Prostate gland (tissue), 2 donors: ENCODE data around the gene EHBP1.

Source experiments
- POLR2A ChIP-seq: fragments of 450-650 bp; IDR thresholded peaks from one replicate; pipeline ENCODE4 v1.6.1; 2016; ENCODE audit warnings: antibody characterized with exemption, mild to moderate bottlenecking
- POLR2AphosphoS5 ChIP-seq: sonication (generic); formaldehyde crosslinking; IDR thresholded peaks from one replicate; pipeline ENCODE4 v1.6.1; 2017; ENCODE audit warnings: antibody characterized with exemption
- TF ChIP-seq, protein P1 (sequence below), 4 experiments: fragments of 200-600 bp in 2 of 4; fragments of 450-650 bp in 2 of 4; sonication (generic) in 2 of 4; IDR thresholded peaks; 1 replicate in 3 of 4; 2 replicates in 1 of 4; pipeline ENCODE4 v1.5.1; 2016 to 2019; ENCODE audit warnings: antibody characterized with exemption in 4 of 4, mild to moderate bottlenecking in 2 of 4, moderate library complexity in 2 of 4

DNA sequence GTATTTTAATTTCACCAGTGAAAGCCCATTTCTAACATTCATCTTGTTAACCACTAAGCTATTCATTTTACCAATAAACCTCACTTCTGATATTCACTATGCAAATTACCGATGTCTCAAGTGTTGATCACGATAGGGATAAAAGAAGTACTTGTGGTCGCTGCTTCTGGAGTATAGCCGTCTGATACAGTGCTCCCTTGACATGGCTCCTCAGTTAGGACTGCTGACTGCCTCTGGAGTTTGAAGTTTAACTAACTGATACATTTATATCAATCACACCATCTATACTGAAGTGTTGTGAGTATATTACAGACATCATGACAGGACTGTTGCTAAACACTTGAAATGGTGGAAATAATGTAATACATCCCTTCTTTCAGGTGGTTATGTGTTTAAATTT is 95.6 kb downstream of the EHBP1 start:
- TF ChIP-seq, protein P1, sequence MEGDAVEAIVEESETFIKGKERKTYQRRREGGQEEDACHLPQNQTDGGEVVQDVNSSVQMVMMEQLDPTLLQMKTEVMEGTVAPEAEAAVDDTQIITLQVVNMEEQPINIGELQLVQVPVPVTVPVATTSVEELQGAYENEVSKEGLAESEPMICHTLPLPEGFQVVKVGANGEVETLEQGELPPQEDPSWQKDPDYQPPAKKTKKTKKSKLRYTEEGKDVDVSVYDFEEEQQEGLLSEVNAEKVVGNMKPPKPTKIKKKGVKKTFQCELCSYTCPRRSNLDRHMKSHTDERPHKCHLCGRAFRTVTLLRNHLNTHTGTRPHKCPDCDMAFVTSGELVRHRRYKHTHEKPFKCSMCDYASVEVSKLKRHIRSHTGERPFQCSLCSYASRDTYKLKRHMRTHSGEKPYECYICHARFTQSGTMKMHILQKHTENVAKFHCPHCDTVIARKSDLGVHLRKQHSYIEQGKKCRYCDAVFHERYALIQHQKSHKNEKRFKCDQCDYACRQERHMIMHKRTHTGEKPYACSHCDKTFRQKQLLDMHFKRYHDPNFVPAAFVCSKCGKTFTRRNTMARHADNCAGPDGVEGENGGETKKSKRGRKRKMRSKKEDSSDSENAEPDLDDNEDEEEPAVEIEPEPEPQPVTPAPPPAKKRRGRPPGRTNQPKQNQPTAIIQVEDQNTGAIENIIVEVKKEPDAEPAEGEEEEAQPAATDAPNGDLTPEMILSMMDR (IDR thresholded peaks at IDR 0.05), result no peak
- TF ChIP-seq POLR2A (no peak), POLR2AphosphoS5 (no peak)
